Osteoblast (primary cell): ENCODE measurements around the gene MEX3B. TPM values are rescaled to one million over a fixed set of nuclear protein-coding genes. Genes with fewer than 3 reads are reported as not detected.

Experiments
- DNase-seq: peaks from one replicate; pipeline ENCODE4 v3.0.0; 2011; ENCODE audit warnings: low spot score, mixed read lengths; ENCODE audit not compliant: insufficient read length; ENCODE audit errors: missing footprints
- H2AFZ ChIP-seq: 2 replicates; pipeline ENCODE4 v1.6.0; 2011; ENCODE audit warnings: mild to moderate bottlenecking, low read length
- H3K27ac ChIP-seq: 2 replicates; pipeline ENCODE4 v1.5.1; 2011; ENCODE audit warnings: mild to moderate bottlenecking, low read depth, low read length, moderate library complexity
- H3K27me3 ChIP-seq: 2 replicates; pipeline ENCODE4 v1.6.0; 2012; ENCODE audit warnings: mild to moderate bottlenecking, control low read depth, inconsistent platforms, low read length, moderate library complexity; ENCODE audit not compliant: insufficient read depth
- H3K36me3 ChIP-seq: 2 replicates; pipeline ENCODE4 v1.5.1; 2011; ENCODE audit warnings: mild to moderate bottlenecking, low read length, control low read depth, moderate library complexity; ENCODE audit not compliant: insufficient read depth
- H3K4me1 ChIP-seq: 2 replicates; pipeline ENCODE4 v1.5.1; 2011; ENCODE audit warnings: mild to moderate bottlenecking, low read length, control low read depth, moderate library complexity; ENCODE audit not compliant: insufficient read depth
- H3K4me2 ChIP-seq: 2 replicates; pipeline ENCODE4 v1.6.0; 2011; ENCODE audit warnings: mild to moderate bottlenecking, low read length; ENCODE audit not compliant: insufficient read depth
- H3K4me3 ChIP-seq: fragments of 200-600 bp; sonication (generic); 3 replicates; pipeline ENCODE4 v1.5.1; 2012; ENCODE audit warnings: mild to moderate bottlenecking, low read length, inconsistent platforms; ENCODE audit not compliant: insufficient read depth
- H3K79me2 ChIP-seq: 2 replicates; pipeline ENCODE4 v1.6.0; 2012; ENCODE audit warnings: mild to moderate bottlenecking, low read length, control low read depth, inconsistent platforms; ENCODE audit not compliant: insufficient read depth
- H3K9me3 ChIP-seq: 2 replicates; pipeline ENCODE4 v1.5.1; 2011; ENCODE audit warnings: low read depth, low read length, control low read depth
- H4K20me1 ChIP-seq: 2 replicates; pipeline ENCODE4 v1.6.0; 2012; ENCODE audit warnings: mild to moderate bottlenecking, low read length, control low read depth; ENCODE audit not compliant: insufficient read depth
- CTCF ChIP-seq: IDR thresholded peaks from 2 replicates; pipeline ENCODE4 v1.5.1; 2011; ENCODE audit warnings: mild to moderate bottlenecking, low read depth, low read length, moderate library complexity; ENCODE audit errors: extremely low read depth
- total RNA-seq: library from RNA; depleted of rRNA; stranded (reverse); fragments of >200 nt; gene quantifications from 2 replicates; pipeline ENCODE4 v1.2.3, GENCODE V29; 2012

The MEX3B gene
- total RNA-seq, 1 donor: 15.2 TPM

- H4K20me1 ChIP-seq: no peaks in the 10 kb centered on the region
- H3K4me1 ChIP-seq: no peaks in the 10 kb centered on the region
- no peak overlapping the region for H3K4me2 ChIP-seq
- no peaks in the 10 kb centered on the region for H3K36me3 ChIP-seq
- TF ChIP-seq CTCF: no peak
- no peaks in the 10 kb centered on the region for H3K9me3 ChIP-seq
- no peak overlapping the region for H3K27ac ChIP-seq
- no peaks in the 10 kb centered on the region for H3K79me2 ChIP-seq
- no peak overlapping the region for H3K4me3 ChIP-seq
- no peak overlapping the region for H2AFZ ChIP-seq
- H3K27me3 ChIP-seq: peaks cover 4% of the 10 kb centered on the region
- DNase-seq: no peak
Measured at GRCh38 chr15:82018201-82018600, 27.6 kb downstream of the MEX3B start.

- no peaks in the 10 kb centered on the region for H3K9me3 ChIP-seq
Measured at GRCh38 chr15:82017656-82018055, 28.2 kb downstream of the MEX3B start.

GRCh38 chr15:82014989-82015388 is 30.8 kb downstream of the MEX3B start:
- no peaks in the 10 kb centered on the region for H4K20me1 ChIP-seq
- no peaks in the 10 kb centered on the region for H3K79me2 ChIP-seq
- DNase-seq: no peak
- H3K27me3 ChIP-seq: peaks cover 9% of the 10 kb centered on the region
- no peak for TF ChIP-seq CTCF
- no peak overlapping the region for H2AFZ ChIP-seq
- H3K27ac ChIP-seq: no peak overlapping the region
- H3K4me1 ChIP-seq: no peaks in the 10 kb centered on the region
- no peak overlapping the region for H3K4me3 ChIP-seq
- no peak overlapping the region for H3K4me2 ChIP-seq
- H3K36me3 ChIP-seq: no peaks in the 10 kb centered on the region
- no peaks in the 10 kb centered on the region for H3K9me3 ChIP-seq

More at GRCh38 chr15:82017656-82018055, 28.2 kb downstream of the MEX3B start:
- DNase-seq: no peak
- Histone ChIP-seq H3K4me3 (no peak overlapping the region), H2AFZ (no peak overlapping the region), H3K36me3 (no peaks in the 10 kb centered on the region), H3K79me2 (no peaks in the 10 kb centered on the region), H3K27me3 (peaks cover 4% of the 10 kb centered on the region), H3K4me2 (no peak overlapping the region), H4K20me1 (no peaks in the 10 kb centered on the region), H3K4me1 (no peaks in the 10 kb centered on the region), H3K27ac (no peak overlapping the region)
- no peak for TF ChIP-seq CTCF

GRCh38 chr15:82012908-82013307 is 32.9 kb downstream of the MEX3B start:
- Histone ChIP-seq H2AFZ (no peak overlapping the region), H4K20me1 (no peaks in the 10 kb centered on the region), H3K27me3 (peaks cover 9% of the 10 kb centered on the region), H3K27ac (no peak overlapping the region), H3K4me2 (no peak overlapping the region), H3K4me3 (no peak overlapping the region), H3K9me3 (no peaks in the 10 kb centered on the region), H3K79me2 (no peaks in the 10 kb centered on the region), H3K4me1 (no peaks in the 10 kb centered on the region), H3K36me3 (no peaks in the 10 kb centered on the region)
- TF ChIP-seq CTCF: no peak
- no peak for DNase-seq
